Endodermal cell (in vitro differentiated cells): ENCODE measurements around the gene CCDC102A. TPM values are rescaled to one million over a fixed set of nuclear protein-coding genes. Genes with fewer than 3 reads are reported as not detected.

Source experiments
- DNase-seq: peaks from one replicate; pipeline ENCODE4 v3.0.0-alpha.2; 2017
- H3K27ac ChIP-seq: 2 replicates; pipeline ENCODE4 v1.5.1; 2013; ENCODE audit warnings: mild to moderate bottlenecking, low read depth, low read length, moderate library complexity
- H3K27me3 ChIP-seq: 2 replicates; pipeline ENCODE4 v1.6.1; 2013; ENCODE audit warnings: mild to moderate bottlenecking, low read length, moderate library complexity; ENCODE audit not compliant: insufficient read depth, control insufficient read depth, poor library complexity, severe bottlenecking
- H3K36me3 ChIP-seq: 2 replicates; pipeline ENCODE4 v1.7.0; 2013; ENCODE audit warnings: mild to moderate bottlenecking, low read length, moderate library complexity; ENCODE audit not compliant: control insufficient read depth, insufficient read depth
- H3K4me1 ChIP-seq: one replicate; pipeline ENCODE4 v1.7.0; 2013; ENCODE audit warnings: low read length; ENCODE audit not compliant: control insufficient read depth, insufficient read depth
- H3K4me3 ChIP-seq: 2 replicates; pipeline ENCODE4 v1.5.1; 2013; ENCODE audit warnings: mild to moderate bottlenecking, low read length, moderate library complexity
- H3K9ac ChIP-seq: 2 replicates; pipeline ENCODE4 v1.6.1; 2013; ENCODE audit warnings: mild to moderate bottlenecking, low read length, moderate library complexity; ENCODE audit not compliant: poor library complexity, severe bottlenecking; ENCODE audit errors: extremely low read depth
- H3K9me3 ChIP-seq: 2 replicates; pipeline ENCODE4 v1.6.1; 2013; ENCODE audit warnings: mild to moderate bottlenecking, low read length, moderate library complexity; ENCODE audit not compliant: control insufficient read depth
- H3K27ac Mint-ChIP-seq: 2 replicates; pipeline ENCODE4 v1.8.0; 2020; ENCODE audit warnings: mixed read lengths
- H3K27me3 Mint-ChIP-seq: 2 replicates; pipeline ENCODE4 v1.8.0; 2021; ENCODE audit warnings: mild to moderate bottlenecking, mixed read lengths; ENCODE audit not compliant: insufficient read depth
- H3K36me3 Mint-ChIP-seq: 2 replicates; pipeline ENCODE4 v1.8.0; 2020; ENCODE audit warnings: low read depth, mixed read lengths
- H3K4me1 Mint-ChIP-seq: 2 replicates; pipeline ENCODE4 v1.8.0; 2020; ENCODE audit warnings: mixed read lengths
- H3K4me3 Mint-ChIP-seq: 2 replicates; pipeline ENCODE4 v1.8.0; 2020; ENCODE audit warnings: mild to moderate bottlenecking, moderate library complexity, mixed read lengths
- H3K9me3 Mint-ChIP-seq: 2 replicates; pipeline ENCODE4 v1.8.0; 2020; ENCODE audit warnings: mild to moderate bottlenecking, mixed read lengths
- WGBS, 2 experiments: methylation state at CpG; one replicate each; pipeline versions ENCODE4 v1.1.5 to v1.1.7; 2013; ENCODE audit warnings: missing lambda C conversion rate in 2 of 2, mixed read lengths in 1 of 2; ENCODE audit not compliant: insufficient coverage in 1 of 2, insufficient read length in 1 of 2; 5-methylcytosine and 5-hydroxymethylcytosine counted together
- total RNA-seq, 2 donors: library from RNA; stranded (reverse); fragmentation: NEBNext Ultra II Directional in 1 of 2; extraction: Animal tissue kit (Norgen Biotek cat#: 25700) in 1 of 2; gene quantifications; 2 replicates in 1 of 2; 3 replicates in 1 of 2; pipeline ENCODE4 v1.2.1, GENCODE V29; 2021
- TF ChIP-seq, protein P1 (sequence below): fragments of 200-600 bp; sonication (generic); conservative IDR thresholded peaks from 2 replicates; pipeline ENCODE4 v1.5.0; 2021; ENCODE audit warnings: antibody characterized with exemption, mild to moderate bottlenecking

CCDC102A gene
- total RNA-seq, 2 donors from 2014 or later = 6.7 to 9.8 TPM

- Mint-ChIP-seq H3K27ac (no peak overlapping the region), H3K4me1 (peaks cover 20% of the 10 kb centered on the region), H3K27me3 (peaks cover 35% of the 10 kb centered on the region), H3K4me3 (no peak overlapping the region), H3K36me3 (no peaks in the 10 kb centered on the region), H3K9me3 (no peaks in the 10 kb centered on the region)
- TF ChIP-seq, protein P1, sequence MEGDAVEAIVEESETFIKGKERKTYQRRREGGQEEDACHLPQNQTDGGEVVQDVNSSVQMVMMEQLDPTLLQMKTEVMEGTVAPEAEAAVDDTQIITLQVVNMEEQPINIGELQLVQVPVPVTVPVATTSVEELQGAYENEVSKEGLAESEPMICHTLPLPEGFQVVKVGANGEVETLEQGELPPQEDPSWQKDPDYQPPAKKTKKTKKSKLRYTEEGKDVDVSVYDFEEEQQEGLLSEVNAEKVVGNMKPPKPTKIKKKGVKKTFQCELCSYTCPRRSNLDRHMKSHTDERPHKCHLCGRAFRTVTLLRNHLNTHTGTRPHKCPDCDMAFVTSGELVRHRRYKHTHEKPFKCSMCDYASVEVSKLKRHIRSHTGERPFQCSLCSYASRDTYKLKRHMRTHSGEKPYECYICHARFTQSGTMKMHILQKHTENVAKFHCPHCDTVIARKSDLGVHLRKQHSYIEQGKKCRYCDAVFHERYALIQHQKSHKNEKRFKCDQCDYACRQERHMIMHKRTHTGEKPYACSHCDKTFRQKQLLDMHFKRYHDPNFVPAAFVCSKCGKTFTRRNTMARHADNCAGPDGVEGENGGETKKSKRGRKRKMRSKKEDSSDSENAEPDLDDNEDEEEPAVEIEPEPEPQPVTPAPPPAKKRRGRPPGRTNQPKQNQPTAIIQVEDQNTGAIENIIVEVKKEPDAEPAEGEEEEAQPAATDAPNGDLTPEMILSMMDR = no peak
- DNase-seq = peak; percentile 42
- no peaks in the 10 kb centered on the region for H3K27me3 ChIP-seq
- H3K27ac ChIP-seq = no peak overlapping the region
- H3K36me3 ChIP-seq = no peaks in the 10 kb centered on the region
- H3K9me3 ChIP-seq = no peaks in the 10 kb centered on the region
- 85 to 91% methylated on average over 2 of the region's 2 CpGs for WGBS, 2 experiments
- no peaks in the 10 kb centered on the region for H3K4me1 ChIP-seq
- H3K4me3 ChIP-seq = no peak overlapping the region
- H3K9ac ChIP-seq = no peak overlapping the region
Observed at GRCh38 chr16:57540387-57540786, 4.0 kb upstream of the CCDC102A start.

DNA sequence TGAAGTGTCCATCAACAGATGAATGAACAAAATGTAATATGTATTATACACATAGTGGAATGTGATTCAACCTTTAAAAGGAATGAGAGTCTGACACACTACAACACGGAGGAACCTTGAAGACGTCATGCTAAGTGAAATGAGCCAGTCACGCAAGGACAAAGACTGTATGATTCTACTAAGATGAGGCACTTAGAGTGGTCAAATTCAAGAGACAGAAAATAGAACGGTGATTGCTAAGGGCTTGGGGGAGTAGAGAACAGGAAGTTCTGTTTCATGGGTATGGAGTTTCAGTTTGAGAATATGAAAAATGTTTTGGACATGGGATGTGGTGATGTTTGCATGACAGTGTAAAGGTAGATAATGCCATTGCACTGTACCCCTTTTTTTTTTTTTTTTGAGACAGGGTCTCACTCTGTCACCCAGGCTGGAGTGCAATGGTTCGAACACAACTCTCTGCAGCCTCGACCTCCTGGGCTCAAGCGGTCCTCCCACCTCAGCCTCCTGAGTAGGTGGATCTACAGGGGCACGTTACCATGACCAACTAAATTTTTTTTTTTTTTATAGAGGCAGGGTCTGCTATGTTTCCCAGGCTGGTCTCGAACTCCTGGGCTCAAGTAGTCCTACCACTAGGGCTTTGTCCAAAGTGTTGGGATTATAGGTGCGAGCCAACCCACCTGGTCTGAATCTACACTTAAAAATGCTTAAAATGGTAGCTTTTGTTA, 2.9 kb upstream of the CCDC102A start:
- Mint-ChIP-seq H3K36me3 (no peaks in the 10 kb centered on the region), H3K27me3 (peaks cover 35% of the 10 kb centered on the region), H3K9me3 (no peaks in the 10 kb centered on the region), H3K4me1 (peaks cover 20% of the 10 kb centered on the region), H3K4me3 (no peak overlapping the region), H3K27ac (no peak overlapping the region)
- Histone ChIP-seq H3K4me1 (no peaks in the 10 kb centered on the region), H3K9ac (no peak overlapping the region), H3K27ac (no peak overlapping the region), H3K27me3 (no peaks in the 10 kb centered on the region), H3K4me3 (no peak overlapping the region), H3K36me3 (no peaks in the 10 kb centered on the region), H3K9me3 (no peaks in the 10 kb centered on the region)
- DNase-seq = no peak
- 94 to 97% methylated on average over 7 to 9 of the region's 10 CpGs for whole genome bisulfite sequencing, 2 experiments
- TF ChIP-seq, protein P1 = no peak

DNA sequence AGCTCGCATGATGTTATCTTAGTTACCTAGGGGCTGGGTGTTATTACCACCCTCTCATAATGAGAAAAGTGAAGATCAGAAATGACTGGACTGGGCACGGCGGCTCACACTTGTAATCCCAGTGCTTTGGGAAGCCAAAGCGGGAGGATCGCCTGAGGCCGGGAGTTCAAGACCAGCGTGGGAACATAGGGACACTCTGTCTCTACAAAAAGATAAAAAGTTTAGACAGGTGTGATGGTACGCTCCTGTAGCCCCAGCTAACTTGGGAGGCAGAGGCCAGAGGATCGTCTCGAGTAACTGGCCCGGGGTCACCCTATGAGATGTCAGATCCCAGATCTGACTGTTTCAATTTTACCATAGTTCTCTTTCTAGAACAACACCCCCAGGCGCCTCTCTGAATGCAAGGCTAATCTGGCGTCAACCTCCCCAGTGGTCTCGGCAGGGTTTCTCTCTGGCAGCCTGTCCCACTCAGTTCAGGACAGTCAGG, 1.9 kb upstream of the CCDC102A start:
- H3K4me3 ChIP-seq = no peak overlapping the region
- H3K9ac ChIP-seq = no peak overlapping the region
- no peaks in the 10 kb centered on the region for H3K27me3 ChIP-seq
- peaks cover 27% of the 10 kb centered on the region for H3K4me1 Mint-ChIP-seq
- no peaks in the 10 kb centered on the region for H3K9me3 ChIP-seq
- no peaks in the 10 kb centered on the region for H3K36me3 Mint-ChIP-seq
- peaks cover 32% of the 10 kb centered on the region for H3K27me3 Mint-ChIP-seq
- TF ChIP-seq, protein P1 = no peak
- no peak overlapping the region for H3K4me3 Mint-ChIP-seq
- no peak overlapping the region for H3K27ac ChIP-seq
- no peaks in the 10 kb centered on the region for H3K36me3 ChIP-seq
- H3K27ac Mint-ChIP-seq = no peak overlapping the region
- DNase-seq = peak; percentile 38
- no peaks in the 10 kb centered on the region for H3K9me3 Mint-ChIP-seq
- no peaks in the 10 kb centered on the region for H3K4me1 ChIP-seq
- 92 to 93% methylated on average over 12 to 14 of the region's 14 CpGs for WGBS, 2 experiments
